ENCODE measurements around the gene ZNF319.

The ZNF319 gene

DNA sequence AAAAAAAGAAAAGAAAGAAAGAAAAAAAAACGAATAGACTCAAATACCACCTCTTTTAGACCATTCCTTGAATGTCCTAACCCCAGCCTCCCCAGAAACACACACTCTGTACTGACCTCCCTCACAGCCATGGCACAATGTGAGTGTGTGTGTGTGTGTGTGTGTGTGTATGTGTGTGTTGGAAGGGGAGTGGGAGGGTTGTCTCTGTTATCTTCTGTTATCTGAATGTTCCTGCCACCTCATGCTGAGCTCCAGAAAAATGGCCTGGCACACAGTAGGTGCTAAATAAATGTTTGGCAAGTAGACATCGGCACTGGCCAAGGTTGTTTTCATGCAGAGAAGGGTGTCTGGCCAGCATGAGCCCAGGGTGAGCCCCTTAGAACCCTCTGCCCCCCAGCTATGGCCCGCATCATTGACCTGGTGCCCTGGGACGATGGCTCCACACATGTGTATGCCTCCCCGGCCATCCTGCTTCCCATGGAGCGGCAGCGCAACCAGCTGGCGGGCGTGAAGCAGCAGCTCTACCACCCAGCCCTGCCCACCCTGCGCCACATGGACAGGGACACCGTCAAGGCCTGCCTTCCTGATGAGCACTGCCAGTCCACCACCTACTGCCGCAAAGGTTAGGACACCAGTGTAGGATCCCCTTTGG, 22.9 kb downstream of the ZNF319 start:
- DNase-seq (ENCODE audit: low read depth), result no peak

DNA sequence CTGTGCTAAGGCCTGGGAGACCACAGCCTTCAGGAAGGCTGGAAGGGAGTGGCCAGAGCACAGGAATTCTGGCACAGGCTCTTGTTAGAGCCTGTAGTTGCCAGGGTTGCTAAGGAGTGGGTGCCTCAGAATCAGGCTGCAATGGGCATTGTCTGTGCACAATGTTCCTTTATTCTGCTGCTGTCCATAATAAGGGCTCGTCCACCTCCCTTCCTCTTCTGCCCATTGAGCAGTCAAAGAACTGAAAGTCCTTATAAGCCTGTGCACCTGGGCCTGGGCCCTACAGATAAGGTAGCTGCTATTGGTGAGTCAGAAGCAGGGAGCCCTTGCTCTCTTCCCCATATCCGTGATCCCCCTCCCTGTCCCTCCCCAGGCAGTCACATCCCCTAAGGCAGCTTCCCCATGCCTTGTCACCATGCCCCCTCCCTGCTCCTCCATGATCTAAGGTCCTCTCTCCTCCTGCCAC, 24.1 kb downstream of the ZNF319 start:
- no peak for DNase-seq (ENCODE audit: low read depth)

- DNase-seq (ENCODE audit: low read depth), result no peak
Observed at GRCh38 chr16:57972306-57972705, 28.2 kb downstream of the ZNF319 start.

DNA sequence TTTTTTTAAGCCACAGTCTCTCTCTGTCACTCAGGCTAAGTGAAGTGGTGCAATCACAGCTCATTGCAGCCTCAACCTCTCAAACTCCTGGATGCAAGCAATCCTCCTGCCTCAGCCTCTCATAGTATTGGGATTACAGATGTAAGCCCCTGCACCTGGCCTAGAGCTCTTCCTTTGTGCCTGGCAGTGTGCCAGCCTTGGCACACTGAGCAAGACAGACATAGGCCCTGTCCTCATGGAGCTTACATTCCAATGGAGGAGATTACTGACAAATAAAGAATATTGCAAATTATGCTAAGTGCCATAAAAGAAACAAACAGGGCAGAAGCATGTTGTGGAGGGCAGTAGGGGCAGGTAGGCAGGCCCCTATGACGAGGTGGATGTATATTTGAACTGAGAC, 28.6 kb downstream of the ZNF319 start:
- no peak for DNase-seq (ENCODE audit: low read depth)

- DNase-seq (ENCODE audit: low read depth), result no peak
Observed at GRCh38 chr16:57970970-57971369, 29.5 kb downstream of the ZNF319 start, which contains the start of gene CNGB1. Gene CNGB1, minus strand, starts transcription at chr16:57971128. Its CDS starts 3,842 bp downstream, at chr16:57967286.

DNA sequence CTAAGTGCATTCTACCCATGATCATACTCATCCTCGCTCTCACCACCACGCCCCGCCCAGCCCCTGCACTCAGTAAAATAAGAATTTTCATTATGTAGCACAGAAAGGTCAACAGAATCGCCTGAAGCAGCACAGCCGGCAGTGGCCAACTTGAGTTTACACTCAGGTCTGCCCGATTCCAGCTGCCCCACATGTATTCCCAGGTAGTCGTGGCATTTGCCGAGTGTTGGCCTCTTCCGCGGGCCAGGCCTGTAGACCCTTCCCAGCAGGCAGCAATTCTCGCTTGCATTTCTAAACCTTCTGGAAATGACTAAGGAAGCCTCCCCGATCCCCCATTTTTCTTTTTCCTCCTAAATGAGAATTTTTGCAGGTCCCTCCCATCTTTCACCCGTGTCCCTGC, 30.2 kb downstream of the ZNF319 start:
- no peak for DNase-seq (ENCODE audit: low read depth)

GRCh38 chr16:57969451-57970123, 30.9 kb downstream of the ZNF319 start:
- no peak for DNase-seq (ENCODE audit: low read depth)

GRCh38 chr16:57967916-57968315, 32.6 kb downstream of the ZNF319 start:
- no peak for DNase-seq (ENCODE audit: low read depth)

- DNase-seq (ENCODE audit: low read depth), result no peak
Observed at GRCh38 chr16:57966986-57967385, 33.5 kb downstream of the ZNF319 start.

- no peak for DNase-seq (ENCODE audit: low read depth)
Observed at GRCh38 chr16:57966204-57966771, 34.2 kb downstream of the ZNF319 start.

GRCh38 chr16:57964157-57964700, 36.2 kb downstream of the ZNF319 start:
- DNase-seq (ENCODE audit: low read depth), result no peak

DNA sequence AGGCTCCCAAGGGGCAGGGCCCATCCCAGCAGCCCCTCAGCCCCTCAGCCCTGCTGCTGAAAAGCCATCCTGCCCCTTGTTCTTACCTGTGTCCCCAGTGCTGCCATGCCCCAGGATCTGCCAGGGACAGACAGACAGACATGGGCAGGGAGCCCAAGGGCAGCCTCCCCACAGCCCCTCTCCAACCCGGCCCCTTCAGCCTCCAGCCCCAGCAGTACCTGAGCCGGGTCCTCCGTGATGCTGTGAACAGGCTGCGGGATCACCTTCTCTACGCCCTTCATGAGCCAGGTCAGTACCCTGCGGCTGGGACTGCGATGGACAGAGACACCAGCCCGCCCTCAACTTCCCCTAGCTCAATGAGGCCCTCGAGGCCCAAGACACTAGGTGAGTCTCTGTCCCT, 37.7 kb downstream of the ZNF319 start:
- no peak for DNase-seq (ENCODE audit: low read depth)

DNA sequence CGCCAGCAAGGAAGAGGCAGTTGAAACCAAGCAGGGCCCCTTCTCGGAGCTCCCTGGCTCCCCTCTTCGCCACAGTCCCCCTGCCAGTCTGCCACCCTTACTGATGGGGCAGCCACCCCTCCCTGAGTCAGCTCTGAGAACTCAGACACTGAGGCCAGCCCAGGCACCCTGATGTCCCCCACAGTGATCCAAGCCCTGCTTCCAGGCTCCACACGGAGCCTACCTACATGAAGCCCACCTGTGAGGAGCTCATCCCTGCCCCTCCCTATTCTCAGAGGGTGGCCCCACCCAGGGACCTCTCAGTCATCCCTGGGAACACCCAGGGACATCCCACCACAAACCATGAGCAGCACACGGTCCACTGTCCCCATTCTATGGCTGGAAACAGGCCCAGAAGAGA, 38.4 kb downstream of the ZNF319 start:
- no peak for DNase-seq (ENCODE audit: low read depth)

- no peak for DNase-seq (ENCODE audit: low read depth)
Observed at GRCh38 chr16:57961538-57961937, 38.9 kb downstream of the ZNF319 start.

DNA sequence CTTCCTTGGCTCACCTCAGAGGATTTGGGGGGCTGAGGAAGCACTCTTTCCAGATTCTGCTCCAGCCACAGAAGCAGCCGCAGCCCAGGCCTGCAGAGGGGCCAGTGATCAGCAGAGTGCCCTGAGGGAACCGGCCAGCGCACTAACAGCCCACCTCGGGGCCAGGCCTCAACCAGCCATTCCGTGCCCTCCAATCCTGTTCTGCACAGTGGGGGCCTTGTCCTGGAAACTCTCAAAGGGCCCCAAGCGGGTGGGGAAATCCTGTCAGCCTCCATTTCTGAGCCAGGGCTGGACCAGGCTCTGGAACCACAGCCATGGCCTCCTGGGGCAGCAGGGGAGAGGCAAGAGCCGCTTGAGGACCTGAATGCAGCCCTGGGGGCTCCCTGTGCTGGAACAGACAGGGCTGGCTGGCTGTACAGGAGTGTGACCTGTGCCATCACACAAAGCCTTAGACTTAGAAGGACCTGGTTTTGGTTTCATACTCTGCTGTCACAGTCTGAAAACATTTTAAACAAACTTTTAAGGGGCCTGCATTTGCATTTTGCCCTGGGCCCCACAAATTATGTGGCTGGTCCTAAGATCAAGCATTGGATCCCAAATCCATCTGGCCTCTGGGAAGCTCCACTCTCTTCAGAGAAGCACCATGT, 39.5 kb downstream of the ZNF319 start:
- DNase-seq (ENCODE audit: low read depth), result no peak

DNA sequence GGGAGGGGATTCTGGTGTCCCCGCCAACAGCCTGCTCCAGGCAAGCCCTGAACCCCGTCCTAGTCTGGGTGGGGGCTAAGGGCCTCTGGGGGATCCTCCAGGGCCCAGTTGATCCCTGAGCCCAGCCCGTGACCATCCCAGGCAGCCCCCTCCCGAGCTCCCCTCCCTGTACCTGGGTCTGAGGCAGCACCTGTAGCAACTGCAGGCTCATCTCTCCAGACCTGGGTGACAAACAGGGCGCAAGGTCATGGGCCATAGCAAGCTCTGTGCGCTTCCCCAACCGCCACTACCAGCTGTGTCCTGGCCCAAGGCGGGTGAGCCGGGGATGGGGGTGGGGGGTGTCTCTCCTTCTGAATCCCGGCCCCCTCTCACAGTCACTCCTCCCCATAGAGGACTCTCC, 40.2 kb downstream of the ZNF319 start:
- DNase-seq (ENCODE audit: low read depth), result no peak

- DNase-seq (ENCODE audit: low read depth), result no peak
Observed at GRCh38 chr16:57959804-57960203, 40.7 kb downstream of the ZNF319 start.

- no peak for DNase-seq (ENCODE audit: low read depth)
Observed at GRCh38 chr16:57959121-57959520, 41.4 kb downstream of the ZNF319 start.

- no peak for DNase-seq (ENCODE audit: low read depth)
Observed at GRCh38 chr16:57958544-57958943, 41.9 kb downstream of the ZNF319 start.

DNA sequence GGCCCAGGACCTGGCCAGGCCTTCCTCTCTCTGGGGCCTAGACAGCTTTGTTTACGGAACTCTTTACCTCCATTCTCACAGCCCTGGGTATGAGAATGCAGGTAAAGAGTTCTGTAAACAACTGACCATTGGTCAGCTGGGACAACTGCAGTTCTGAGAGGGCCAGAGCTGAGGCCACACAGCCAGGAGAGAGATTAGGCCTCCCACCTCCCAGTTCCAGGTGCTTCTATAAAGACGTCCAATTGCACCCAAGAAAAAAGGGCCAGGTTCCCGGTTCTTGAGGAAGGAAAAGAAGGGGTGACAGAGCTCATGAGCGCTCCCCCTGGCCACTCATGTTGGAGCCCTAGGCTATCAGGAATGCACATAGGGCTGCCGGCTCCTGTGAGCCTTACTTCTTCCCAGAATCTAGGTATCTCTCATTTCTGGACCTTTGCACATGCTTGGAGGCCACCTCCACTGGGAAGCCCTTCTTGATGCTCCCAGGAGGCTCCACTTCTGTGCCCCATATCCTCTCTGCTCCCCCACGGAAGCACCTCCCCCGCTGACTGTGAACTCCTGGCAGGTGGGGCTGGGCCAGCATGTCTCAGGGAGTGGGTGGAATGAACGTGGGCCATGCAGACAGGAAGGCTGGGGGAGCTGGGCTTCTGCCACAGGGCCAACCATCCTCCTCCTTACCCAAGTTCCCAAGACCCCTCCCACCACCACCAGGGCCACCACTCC, 42.6 kb downstream of the ZNF319 start:
- no peak for DNase-seq (ENCODE audit: low read depth)

DNA sequence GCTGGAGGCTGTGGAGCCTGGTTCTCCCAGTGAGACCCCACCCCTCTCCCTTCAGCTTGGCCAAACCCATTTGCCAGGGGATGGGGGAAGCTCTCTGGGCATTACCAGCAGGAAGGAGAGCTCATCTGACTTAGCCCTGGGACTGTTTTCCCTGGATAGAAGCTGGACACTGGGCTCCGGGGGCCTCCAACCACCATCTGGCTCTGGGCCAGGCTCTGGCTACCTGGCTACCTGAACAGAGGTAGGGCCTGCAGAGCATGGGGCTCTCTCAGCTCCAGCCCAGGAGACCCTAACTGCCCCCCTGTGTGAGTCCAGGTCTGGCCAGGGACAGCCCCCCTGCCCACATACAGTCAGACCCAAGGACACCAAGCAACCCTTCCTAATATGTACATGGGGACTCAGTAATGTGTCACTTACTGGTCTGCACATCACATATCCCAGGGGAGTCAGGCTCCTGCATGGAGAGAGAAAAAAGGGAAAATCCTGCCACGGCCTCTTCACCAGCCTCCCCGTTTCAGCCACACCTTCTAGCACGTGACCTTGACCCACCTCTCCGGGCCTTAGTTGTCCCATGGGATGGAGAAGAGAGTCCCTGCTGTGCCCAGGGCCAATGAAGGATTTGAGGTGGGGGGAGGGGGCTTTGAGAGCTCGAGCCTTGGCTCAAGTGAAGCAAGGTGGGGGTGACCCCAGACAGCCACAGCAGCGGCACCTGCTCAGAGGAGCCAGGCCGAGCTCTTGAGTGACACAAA, 43.4 kb downstream of the ZNF319 start:
- DNase-seq (ENCODE audit: low read depth), result no peak

Measured in HS-5 (cell line).